GM23338 (cell line): ENCODE results near the gene CKS1B. TPM values are rescaled to one million over a fixed set of nuclear protein-coding genes. Genes with fewer than 3 reads are reported as not detected.
A peak's percentile ranks its signal among the peaks of the same experiment; 100 is the strongest.

Experiments used
- ATAC-seq: fragments of 200-7000 bp; cut with Tn5 transposase; 3 replicates; pipeline ENCODE4 v1.9.1; 2020
- DNase-seq: peaks from one replicate; pipeline ENCODE4 v3.0.0-alpha.2; 2015; ENCODE audit warnings: low spot score
- H2AFZ ChIP-seq: fragments of 200-600 bp; sonication (generic); 2 replicates; pipeline ENCODE4 v1.8.0; 2016; ENCODE audit warnings: antibody characterized with exemption, mild to moderate bottlenecking, moderate library complexity
- H3F3A ChIP-seq: fragments of 200-600 bp; sonication (generic); replicated peaks from 2 replicates; pipeline ENCODE4 v1.8.0; 2017; ENCODE audit warnings: antibody characterized with exemption, mixed run types, low read depth
- H3K27ac ChIP-seq: fragments of 200-600 bp; sonication (generic); 2 replicates; pipeline ENCODE4 v1.6.1; 2016; ENCODE audit warnings: low read depth
- H3K27me3 ChIP-seq: fragments of 200-600 bp; sonication (generic); 2 replicates; pipeline ENCODE4 v1.8.0; 2016; ENCODE audit warnings: mild to moderate bottlenecking, mixed run types, moderate library complexity; ENCODE audit not compliant: insufficient read depth
- H3K36me3 ChIP-seq: fragments of 200-600 bp; sonication (generic); 2 replicates; pipeline ENCODE4 v1.8.0; 2016; ENCODE audit warnings: mild to moderate bottlenecking; ENCODE audit not compliant: insufficient read depth
- H3K4me1 ChIP-seq: fragments of 200-600 bp; sonication (generic); 2 replicates; pipeline ENCODE4 v1.8.0; 2016; ENCODE audit warnings: mild to moderate bottlenecking, moderate library complexity; ENCODE audit not compliant: insufficient read depth
- H3K4me2 ChIP-seq: fragments of 200-600 bp; sonication (generic); 2 replicates; pipeline ENCODE4 v1.7.1; 2017; ENCODE audit warnings: mixed run types
- H3K4me3 ChIP-seq: fragments of 200-600 bp; sonication (generic); 2 replicates; pipeline ENCODE4 v1.6.1; 2016; ENCODE audit warnings: mixed run types
- H3K79me2 ChIP-seq: fragments of 200-600 bp; sonication (generic); replicated peaks from 2 replicates; pipeline ENCODE4 v1.8.0; 2017; ENCODE audit warnings: mild to moderate bottlenecking; ENCODE audit not compliant: insufficient read depth
- H3K9me2 ChIP-seq: fragments of 200-600 bp; sonication (generic); 2 replicates; pipeline ENCODE4 v1.8.0; 2017; ENCODE audit not compliant: insufficient read depth
- H4K20me1 ChIP-seq: fragments of 200-600 bp; sonication (generic); replicated peaks from 2 replicates; pipeline ENCODE4 v1.8.0; 2017; ENCODE audit warnings: mild to moderate bottlenecking; ENCODE audit not compliant: insufficient read depth
- H3K27ac Mint-ChIP-seq: 2 replicates; pipeline ENCODE4 v1.8.0; 2020; ENCODE audit warnings: inconsistent platforms, mild to moderate bottlenecking, moderate library complexity, mixed read lengths
- H3K27me3 Mint-ChIP-seq: 3 replicates; pipeline ENCODE4 v1.8.0; 2022; ENCODE audit warnings: low read depth, mild to moderate bottlenecking, moderate library complexity, mixed read lengths, inconsistent platforms; ENCODE audit not compliant: insufficient read depth, poor library complexity
- H3K36me3 Mint-ChIP-seq: 3 replicates; pipeline ENCODE4 v1.8.0; 2021; ENCODE audit warnings: low read depth, mild to moderate bottlenecking, inconsistent platforms, moderate library complexity, mixed read lengths
- H3K4me1 Mint-ChIP-seq: 3 replicates; pipeline ENCODE4 v1.8.0; 2020; ENCODE audit warnings: mild to moderate bottlenecking, inconsistent platforms, mixed read lengths
- H3K4me3 Mint-ChIP-seq: 3 replicates; pipeline ENCODE4 v1.8.0; 2021; ENCODE audit warnings: moderate library complexity, mild to moderate bottlenecking, inconsistent platforms, mixed read lengths
- H3K9me3 Mint-ChIP-seq: 3 replicates; pipeline ENCODE4 v1.8.0; 2020; ENCODE audit warnings: moderate library complexity, mild to moderate bottlenecking, inconsistent platforms, mixed read lengths
- CREB1 ChIP-seq: fragments of 250-450 bp; sonication (Bioruptor Pico); IDR thresholded peaks from 2 replicates; pipeline ENCODE4 v1.5.0; 2020; ENCODE audit warnings: low read depth, mild to moderate bottlenecking, moderate library complexity
- ETS1 ChIP-seq: IDR thresholded peaks from 2 replicates; pipeline ENCODE4 v1.6.1; 2016; ENCODE audit warnings: antibody characterized with exemption
- EZH2 ChIP-seq: fragments of 200-600 bp; sonication (generic); IDR thresholded peaks from one replicate; pipeline ENCODE4 v1.8.0; 2017; ENCODE audit warnings: antibody characterized with exemption, mild to moderate bottlenecking, low read depth; ENCODE audit not compliant: unreplicated experiment
- EZH2phosphoT487 ChIP-seq: fragments of 200-600 bp; sonication (generic); IDR thresholded peaks from one replicate; pipeline ENCODE4 v1.8.1; 2018; ENCODE audit warnings: antibody characterized with exemption; ENCODE audit not compliant: unreplicated experiment
- JUNB ChIP-seq: IDR thresholded peaks from one replicate; pipeline ENCODE4 v1.6.1; 2016; ENCODE audit warnings: antibody characterized with exemption; ENCODE audit not compliant: unreplicated experiment
- NANOG ChIP-seq: IDR thresholded peaks from 2 replicates; pipeline ENCODE4 v1.6.1; 2016; ENCODE audit warnings: antibody characterized with exemption, borderline replicate concordance
- POLR2AphosphoS5 ChIP-seq: IDR thresholded peaks from 2 replicates; pipeline ENCODE4 v1.6.1; 2016; ENCODE audit warnings: antibody characterized with exemption, low read depth
- STAT1 ChIP-seq: IDR thresholded peaks from one replicate; pipeline ENCODE4 v1.6.1; 2016; ENCODE audit warnings: antibody characterized with exemption; ENCODE audit not compliant: unreplicated experiment
- ZNF114 ChIP-seq: fragments of 250-450 bp; sonication (Bioruptor Pico); IDR thresholded peaks from 2 replicates; pipeline ENCODE4 v1.5.0; 2020; ENCODE audit warnings: mild to moderate bottlenecking, moderate library complexity
- ZNF331 ChIP-seq: fragments of 250-450 bp; sonication (Bioruptor Pico); IDR thresholded peaks from 2 replicates; pipeline ENCODE4 v1.5.0; 2020; ENCODE audit warnings: low read depth, mild to moderate bottlenecking, moderate library complexity
- ZNF462 ChIP-seq: fragments of 250-450 bp; sonication (Bioruptor Pico); IDR thresholded peaks from 2 replicates; pipeline ENCODE4 v1.5.0; 2020; ENCODE audit warnings: mild to moderate bottlenecking, moderate library complexity
- polyA plus RNA-seq: library from polyadenylated mRNA; unstranded; fragments of >200 nt; fragmentation: Nextera tagmentation; extraction: Ambion mirVana; gene quantifications from 2 replicates; pipeline ENCODE4 v1.2.1, GENCODE V29; 2016
- total RNA-seq: library from RNA; depleted of rRNA; stranded (reverse); fragments of >200 nt; shearing (Covaris generic); gene quantifications from 2 replicates; pipeline ENCODE4 v1.2.3, GENCODE V29; 2014
- TF ChIP-seq, protein P1 (sequence below): IDR thresholded peaks from one replicate; pipeline ENCODE4 v1.6.1; 2018; ENCODE audit warnings: antibody characterized with exemption; ENCODE audit not compliant: unreplicated experiment
- TF ChIP-seq, protein P2 (sequence below), 2 experiments: fragments of 200-600 bp in 1 of 2; sonication (generic) in 1 of 2; conservative IDR thresholded peaks; 2 replicates each; pipeline versions ENCODE4 v1.5.1 to v1.6.1; 2016 to 2017; ENCODE audit warnings: antibody characterized with exemption in 2 of 2, low read depth in 2 of 2, mild to moderate bottlenecking in 2 of 2, moderate library complexity in 1 of 2

CKS1B gene
- total and polyA plus RNA-seq, 2 experiments from 2014 or later = 296 to 617 TPM

DNA sequence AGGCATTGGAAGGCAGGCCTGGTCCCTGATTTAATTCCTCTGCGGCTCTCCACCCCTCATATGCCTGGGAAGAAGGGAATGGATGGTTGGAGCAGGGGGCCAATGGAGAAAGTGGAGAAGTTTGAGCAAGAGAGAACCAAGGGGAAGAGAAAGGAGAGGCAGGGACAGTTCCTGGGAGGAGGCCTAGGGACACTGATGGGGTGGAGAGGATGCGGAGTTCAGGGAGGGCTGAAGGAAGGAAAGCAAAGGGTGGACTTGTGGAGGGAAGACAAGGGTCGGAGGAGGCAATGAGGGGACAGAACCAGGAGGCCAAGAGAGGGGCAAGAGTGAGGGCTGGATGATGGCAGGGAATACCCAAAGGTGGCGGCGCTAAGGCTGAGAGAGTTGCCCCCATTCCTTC lies 35.3 kb downstream of the CKS1B start:
- H3F3A ChIP-seq = 0 out of 2 replicates have a peak, but pooled peaks cover 3% of the 10 kb centered on the region
- H4K20me1 ChIP-seq = peaks cover 7% of the 10 kb centered on the region
- H3K4me3 ChIP-seq = no peak overlapping the region
- no peak overlapping the region for H3K27ac Mint-ChIP-seq
- H3K4me1 Mint-ChIP-seq = peaks cover 68% of the 10 kb centered on the region
- TF ChIP-seq POLR2AphosphoS5 = no peak
- no peak for TF ChIP-seq ETS1
- TF ChIP-seq, protein P1, sequence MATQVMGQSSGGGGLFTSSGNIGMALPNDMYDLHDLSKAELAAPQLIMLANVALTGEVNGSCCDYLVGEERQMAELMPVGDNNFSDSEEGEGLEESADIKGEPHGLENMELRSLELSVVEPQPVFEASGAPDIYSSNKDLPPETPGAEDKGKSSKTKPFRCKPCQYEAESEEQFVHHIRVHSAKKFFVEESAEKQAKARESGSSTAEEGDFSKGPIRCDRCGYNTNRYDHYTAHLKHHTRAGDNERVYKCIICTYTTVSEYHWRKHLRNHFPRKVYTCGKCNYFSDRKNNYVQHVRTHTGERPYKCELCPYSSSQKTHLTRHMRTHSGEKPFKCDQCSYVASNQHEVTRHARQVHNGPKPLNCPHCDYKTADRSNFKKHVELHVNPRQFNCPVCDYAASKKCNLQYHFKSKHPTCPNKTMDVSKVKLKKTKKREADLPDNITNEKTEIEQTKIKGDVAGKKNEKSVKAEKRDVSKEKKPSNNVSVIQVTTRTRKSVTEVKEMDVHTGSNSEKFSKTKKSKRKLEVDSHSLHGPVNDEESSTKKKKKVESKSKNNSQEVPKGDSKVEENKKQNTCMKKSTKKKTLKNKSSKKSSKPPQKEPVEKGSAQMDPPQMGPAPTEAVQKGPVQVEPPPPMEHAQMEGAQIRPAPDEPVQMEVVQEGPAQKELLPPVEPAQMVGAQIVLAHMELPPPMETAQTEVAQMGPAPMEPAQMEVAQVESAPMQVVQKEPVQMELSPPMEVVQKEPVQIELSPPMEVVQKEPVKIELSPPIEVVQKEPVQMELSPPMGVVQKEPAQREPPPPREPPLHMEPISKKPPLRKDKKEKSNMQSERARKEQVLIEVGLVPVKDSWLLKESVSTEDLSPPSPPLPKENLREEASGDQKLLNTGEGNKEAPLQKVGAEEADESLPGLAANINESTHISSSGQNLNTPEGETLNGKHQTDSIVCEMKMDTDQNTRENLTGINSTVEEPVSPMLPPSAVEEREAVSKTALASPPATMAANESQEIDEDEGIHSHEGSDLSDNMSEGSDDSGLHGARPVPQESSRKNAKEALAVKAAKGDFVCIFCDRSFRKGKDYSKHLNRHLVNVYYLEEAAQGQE = no peak
- TF ChIP-seq, protein P2, sequence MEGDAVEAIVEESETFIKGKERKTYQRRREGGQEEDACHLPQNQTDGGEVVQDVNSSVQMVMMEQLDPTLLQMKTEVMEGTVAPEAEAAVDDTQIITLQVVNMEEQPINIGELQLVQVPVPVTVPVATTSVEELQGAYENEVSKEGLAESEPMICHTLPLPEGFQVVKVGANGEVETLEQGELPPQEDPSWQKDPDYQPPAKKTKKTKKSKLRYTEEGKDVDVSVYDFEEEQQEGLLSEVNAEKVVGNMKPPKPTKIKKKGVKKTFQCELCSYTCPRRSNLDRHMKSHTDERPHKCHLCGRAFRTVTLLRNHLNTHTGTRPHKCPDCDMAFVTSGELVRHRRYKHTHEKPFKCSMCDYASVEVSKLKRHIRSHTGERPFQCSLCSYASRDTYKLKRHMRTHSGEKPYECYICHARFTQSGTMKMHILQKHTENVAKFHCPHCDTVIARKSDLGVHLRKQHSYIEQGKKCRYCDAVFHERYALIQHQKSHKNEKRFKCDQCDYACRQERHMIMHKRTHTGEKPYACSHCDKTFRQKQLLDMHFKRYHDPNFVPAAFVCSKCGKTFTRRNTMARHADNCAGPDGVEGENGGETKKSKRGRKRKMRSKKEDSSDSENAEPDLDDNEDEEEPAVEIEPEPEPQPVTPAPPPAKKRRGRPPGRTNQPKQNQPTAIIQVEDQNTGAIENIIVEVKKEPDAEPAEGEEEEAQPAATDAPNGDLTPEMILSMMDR (conservative IDR thresholded peaks at IDR 0.05; ENCODE audit: low read depth in 2 of 2) = no peak
- no peak for TF ChIP-seq JUNB
- TF ChIP-seq ZNF331 (CRISPR knock-in tag) = no peak
- no peak for TF ChIP-seq ZNF114
- no peak for TF ChIP-seq NANOG
- TF ChIP-seq STAT1 = no peak
- TF ChIP-seq EZH2phosphoT487 = no peak
- no peak for TF ChIP-seq EZH2
- TF ChIP-seq CREB1 (CRISPR knock-in tag) = no peak
- no peak for TF ChIP-seq ZNF462 (CRISPR knock-in tag)
- no peaks in the 10 kb centered on the region for H3K9me3 Mint-ChIP-seq
- H2AFZ ChIP-seq = no peak overlapping the region
- peaks cover 48% of the 10 kb centered on the region for H3K4me1 ChIP-seq
- peaks cover 18% of the 10 kb centered on the region for H3K27me3 Mint-ChIP-seq
- no peaks in the 10 kb centered on the region for H3K27me3 ChIP-seq
- peak overlapping the region; percentile 1; the same call in 1 of the 3 replicates for H3K4me3 Mint-ChIP-seq
- H3K27ac ChIP-seq = no peak overlapping the region
- no peaks in the 10 kb centered on the region for H3K36me3 ChIP-seq
- DNase-seq (no peak), ATAC-seq (no peak)
- H3K79me2 ChIP-seq = peaks cover 37% of the 10 kb centered on the region
- H3K4me2 ChIP-seq = peak overlapping the region; percentile 55; the same call in 1 of the 2 replicates
- H3K36me3 Mint-ChIP-seq = peaks cover 21% of the 10 kb centered on the region
- no peaks in the 10 kb centered on the region for H3K9me2 ChIP-seq
